ENCODE results near the gene RAD51AP2. TPM values are rescaled to one million over a fixed set of nuclear protein-coding genes. Genes with fewer than 3 reads are reported as not detected.

Gene RAD51AP2
- total and polyA plus RNA-seq, 2 of the 13 experiments (the other 11 are each of a cell fraction or from before 2014, with no cell fraction given), result 0.11 to 0.12 TPM

DNA sequence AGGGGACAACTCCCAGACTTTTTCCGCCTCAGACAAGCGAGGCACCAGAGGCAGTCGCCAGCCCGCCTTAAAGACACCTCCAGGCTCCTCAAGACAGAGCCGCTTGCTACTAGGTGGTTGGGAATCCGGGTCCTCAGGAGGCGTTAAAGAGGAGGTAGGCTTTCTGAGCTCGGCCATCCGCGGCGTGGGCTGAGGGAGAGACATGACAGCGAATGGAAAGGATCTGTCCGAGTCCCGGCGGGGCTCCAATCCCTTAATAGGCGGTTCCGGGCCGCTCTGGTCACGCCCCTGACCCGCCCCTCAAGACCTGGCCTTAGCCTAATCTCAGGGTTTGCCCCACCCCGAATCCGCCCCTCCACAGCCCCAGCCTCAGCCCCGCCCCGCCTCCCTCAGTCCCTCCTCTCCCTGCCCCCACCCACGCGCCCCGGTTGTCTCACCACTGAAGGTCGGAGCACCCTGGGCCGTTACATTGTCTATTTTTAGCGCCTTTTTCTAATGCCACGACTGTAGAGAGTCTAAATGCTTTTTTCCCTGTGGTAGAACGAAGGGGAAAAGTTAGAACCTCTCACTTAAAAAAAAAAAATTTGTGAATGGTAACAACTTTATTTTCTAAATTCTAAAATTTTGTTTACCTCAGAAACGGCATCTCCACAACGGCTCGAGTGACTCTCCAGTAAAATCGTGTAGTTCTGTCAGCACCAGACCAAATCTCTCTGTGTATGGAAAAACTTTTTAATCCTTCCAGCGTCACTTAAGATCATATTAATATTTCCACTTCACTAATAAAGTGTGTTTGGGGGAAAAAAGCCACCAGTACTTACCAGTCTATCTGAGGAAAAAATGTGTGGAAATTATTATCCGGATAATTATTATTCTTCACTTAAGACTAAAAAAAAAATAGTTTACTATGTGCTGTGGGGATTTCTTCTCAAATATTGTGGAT, at the start of gene RAD51AP2 (continued):
- TF ChIP-seq PAX8 (CRISPR knock-in tag; IDR thresholded peaks at IDR 0.05; ENCODE audit: borderline replicate concordance) (no peak), ATF7 (IDR thresholded peaks at IDR 0.05) (no peak), ATF7 (CRISPR knock-in tag; IDR thresholded peaks at IDR 0.05) (no peak), ZNF562 (CRISPR knock-in tag; IDR thresholded peaks at IDR 0.05; ENCODE audit: borderline replicate concordance) (no peak), ZNF558 (CRISPR knock-in tag; IDR thresholded peaks at IDR 0.05; ENCODE audit: borderline replicate concordance) (no peak), ZNF605 (CRISPR knock-in tag; IDR thresholded peaks at IDR 0.05) (no peak), CEBPG (CRISPR knock-in tag; IDR thresholded peaks at IDR 0.05) (no peak), SYNCRIP (IDR thresholded peaks at IDR 0.05; ENCODE audit: insufficient read depth, low read depth, low read length) (no peak), ZNF761 (CRISPR knock-in tag; conservative IDR thresholded peaks at IDR 0.05) (no peak), ARID2 (CRISPR knock-in tag; IDR thresholded peaks at IDR 0.05; ENCODE audit: borderline replicate concordance) (no peak), MYNN (CRISPR knock-in tag; IDR thresholded peaks at IDR 0.05; ENCODE audit: low read depth) (no peak), ZNF274 (CRISPR knock-in tag; IDR thresholded peaks at IDR 0.05) (0 out of 2 replicates have a peak, but pooled peaks have one; percentile 41), ZSCAN12 (CRISPR knock-in tag; IDR thresholded peaks at IDR 0.05) (no peak), TP53 (CRISPR knock-in tag; conservative IDR thresholded peaks at IDR 0.05) (no peak)
- TF ChIP-seq, protein P1, sequence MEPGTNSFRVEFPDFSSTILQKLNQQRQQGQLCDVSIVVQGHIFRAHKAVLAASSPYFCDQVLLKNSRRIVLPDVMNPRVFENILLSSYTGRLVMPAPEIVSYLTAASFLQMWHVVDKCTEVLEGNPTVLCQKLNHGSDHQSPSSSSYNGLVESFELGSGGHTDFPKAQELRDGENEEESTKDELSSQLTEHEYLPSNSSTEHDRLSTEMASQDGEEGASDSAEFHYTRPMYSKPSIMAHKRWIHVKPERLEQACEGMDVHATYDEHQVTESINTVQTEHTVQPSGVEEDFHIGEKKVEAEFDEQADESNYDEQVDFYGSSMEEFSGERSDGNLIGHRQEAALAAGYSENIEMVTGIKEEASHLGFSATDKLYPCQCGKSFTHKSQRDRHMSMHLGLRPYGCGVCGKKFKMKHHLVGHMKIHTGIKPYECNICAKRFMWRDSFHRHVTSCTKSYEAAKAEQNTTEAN (CRISPR knock-in tag; conservative IDR thresholded peaks at IDR 0.05), result no peak
- TF ChIP-seq, protein P2, sequence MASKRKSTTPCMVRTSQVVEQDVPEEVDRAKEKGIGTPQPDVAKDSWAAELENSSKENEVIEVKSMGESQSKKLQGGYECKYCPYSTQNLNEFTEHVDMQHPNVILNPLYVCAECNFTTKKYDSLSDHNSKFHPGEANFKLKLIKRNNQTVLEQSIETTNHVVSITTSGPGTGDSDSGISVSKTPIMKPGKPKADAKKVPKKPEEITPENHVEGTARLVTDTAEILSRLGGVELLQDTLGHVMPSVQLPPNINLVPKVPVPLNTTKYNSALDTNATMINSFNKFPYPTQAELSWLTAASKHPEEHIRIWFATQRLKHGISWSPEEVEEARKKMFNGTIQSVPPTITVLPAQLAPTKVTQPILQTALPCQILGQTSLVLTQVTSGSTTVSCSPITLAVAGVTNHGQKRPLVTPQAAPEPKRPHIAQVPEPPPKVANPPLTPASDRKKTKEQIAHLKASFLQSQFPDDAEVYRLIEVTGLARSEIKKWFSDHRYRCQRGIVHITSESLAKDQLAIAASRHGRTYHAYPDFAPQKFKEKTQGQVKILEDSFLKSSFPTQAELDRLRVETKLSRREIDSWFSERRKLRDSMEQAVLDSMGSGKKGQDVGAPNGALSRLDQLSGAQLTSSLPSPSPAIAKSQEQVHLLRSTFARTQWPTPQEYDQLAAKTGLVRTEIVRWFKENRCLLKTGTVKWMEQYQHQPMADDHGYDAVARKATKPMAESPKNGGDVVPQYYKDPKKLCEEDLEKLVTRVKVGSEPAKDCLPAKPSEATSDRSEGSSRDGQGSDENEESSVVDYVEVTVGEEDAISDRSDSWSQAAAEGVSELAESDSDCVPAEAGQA (IDR thresholded peaks at IDR 0.05; ENCODE audit: low read depth), result no peak
- TF ChIP-seq, protein P2 (CRISPR knock-in tag; IDR thresholded peaks at IDR 0.05; ENCODE audit: borderline replicate concordance), result no peak
- TF ChIP-seq, protein P3, sequence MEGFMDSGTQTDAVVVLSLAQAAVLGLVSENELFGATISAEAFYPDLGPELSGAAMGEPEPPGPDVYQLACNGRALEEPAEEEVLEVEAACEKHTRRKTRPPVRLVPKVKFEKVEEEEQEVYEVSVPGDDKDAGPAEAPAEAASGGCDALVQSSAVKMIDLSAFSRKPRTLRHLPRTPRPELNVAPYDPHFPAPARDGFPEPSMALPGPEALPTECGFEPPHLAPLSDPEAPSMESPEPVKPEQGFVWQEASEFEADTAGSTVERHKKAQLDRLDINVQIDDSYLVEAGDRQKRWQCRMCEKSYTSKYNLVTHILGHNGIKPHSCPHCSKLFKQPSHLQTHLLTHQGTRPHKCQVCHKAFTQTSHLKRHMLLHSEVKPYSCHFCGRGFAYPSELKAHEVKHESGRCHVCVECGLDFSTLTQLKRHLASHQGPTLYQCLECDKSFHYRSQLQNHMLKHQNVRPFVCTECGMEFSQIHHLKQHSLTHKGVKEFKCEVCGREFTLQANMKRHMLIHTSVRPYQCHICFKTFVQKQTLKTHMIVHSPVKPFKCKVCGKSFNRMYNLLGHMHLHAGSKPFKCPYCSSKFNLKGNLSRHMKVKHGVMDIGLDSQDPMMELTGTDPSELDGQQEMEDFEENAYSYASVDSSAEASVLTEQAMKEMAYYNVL (CRISPR knock-in tag; IDR thresholded peaks at IDR 0.05; ENCODE audit: borderline replicate concordance), result no peak

All from HepG2 (cell line).